Panc1 (cell line): ENCODE data around the gene SOX8. TPM values are rescaled to one million over a fixed set of nuclear protein-coding genes. Genes with fewer than 3 reads are reported as not detected.

Source experiments
- ATAC-seq: fragments of 200-7000 bp; cut with Tn5 transposase; 2 replicates; pipeline ENCODE4 v1.9.1; 2020; ENCODE audit warnings: mild to moderate bottlenecking, moderate library complexity
- BruUV-seq: library from RNA; stranded (reverse); fragments of 400-500 nt; replicated peaks from 2 replicates; lab custom pipeline; 2021; lab: Mats Ljungman, UMichigan
- CTCF ChIA-PET: fragments of 300-600 bp; sonication (Branson Sonifier 250); formaldehyde crosslinking; loops from one replicate; lab custom pipeline; 2022; ENCODE audit warnings: antibody characterized with exemption; lab: Charles Lee
- POLR2A ChIA-PET: fragments of 300-600 bp; sonication (Branson Sonifier 250); formaldehyde crosslinking; loops from one replicate; lab custom pipeline; 2022; ENCODE audit warnings: antibody characterized with exemption; lab: Charles Lee
- DNase-seq: peaks from one replicate; pipeline ENCODE4 v3.0.0-alpha.2; 2010; ENCODE audit warnings: low read depth, low spot score
- H3K27ac ChIP-seq: 2 replicates; pipeline ENCODE4 v1.5.1; 2011; ENCODE audit warnings: mild to moderate bottlenecking, low read length, inconsistent platforms
- H3K27me3 ChIP-seq: fragments of 200-500 bp; sonication (Bioruptor generic); 2 replicates; pipeline ENCODE4 v1.6.0; 2014; ENCODE audit warnings: low read length, inconsistent platforms; ENCODE audit not compliant: control insufficient read depth, insufficient read depth
- H3K36me3 ChIP-seq: fragments of 200-500 bp; sonication (Bioruptor generic); 2 replicates; pipeline ENCODE4 v1.5.1; 2014; ENCODE audit warnings: inconsistent platforms, mild to moderate bottlenecking, low read length, moderate library complexity; ENCODE audit not compliant: control insufficient read depth, insufficient read depth
- H3K4me1 ChIP-seq: 2 replicates; pipeline ENCODE4 v1.5.1; 2011; ENCODE audit warnings: inconsistent platforms, mild to moderate bottlenecking, low read length, moderate library complexity; ENCODE audit not compliant: control insufficient read depth, insufficient read depth
- H3K4me3 ChIP-seq, 2 experiments: 2 replicates each; pipeline ENCODE4 v1.5.1; 2011 to 2012; ENCODE audit warnings: low read depth in 2 of 2, low read length in 2 of 2, mild to moderate bottlenecking in 2 of 2, inconsistent platforms in 1 of 2, moderate library complexity in 1 of 2
- H3K9me3 ChIP-seq: fragments of 200-500 bp; sonication (Bioruptor generic); 2 replicates; pipeline ENCODE4 v1.5.1; 2014; ENCODE audit warnings: low read depth, mild to moderate bottlenecking, inconsistent platforms, low read length, moderate library complexity; ENCODE audit not compliant: control insufficient read depth, insufficient read depth
- POLR2AphosphoS5 ChIP-seq: IDR thresholded peaks from 2 replicates; pipeline ENCODE4 v1.6.1; 2012; ENCODE audit warnings: mild to moderate bottlenecking, low read depth, low read length, moderate library complexity
- SIN3A ChIP-seq: IDR thresholded peaks from 2 replicates; pipeline ENCODE4 v1.6.1; 2012; ENCODE audit warnings: low read depth, mild to moderate bottlenecking, low read length, moderate library complexity, borderline replicate concordance; ENCODE audit not compliant: insufficient read depth
- TCF7L2 ChIP-seq: IDR thresholded peaks from 2 replicates; pipeline ENCODE4 v1.6.1; 2011; ENCODE audit warnings: mild to moderate bottlenecking, low read depth, low read length, inconsistent platforms
- in situ Hi-C: cut with HindIII; loops from 2 replicates; pipeline ENCODE4 v1.10.0; 2016; ENCODE audit warnings: low sequenced_read_pairs, low pct_unique_long_range_greater_than_20kb
- intact Hi-C: fragments of 100-400 bp; cut with micrococcal nuclease; formaldehyde crosslinking; loops from one replicate; pipeline ENCODE4 v1.10.0; 2022; ENCODE audit not compliant: unreplicated experiment
- total RNA-seq: library from RNA; stranded (reverse); gene quantifications from one replicate; pipeline ENCODE4 v1.2.1, GENCODE V29; 2021; ENCODE audit not compliant: unreplicated experiment
- TF ChIP-seq, protein P1 (sequence below): fragments of 450-650 bp; IDR thresholded peaks from 2 replicates; pipeline ENCODE4 v1.5.1; 2017; ENCODE audit warnings: mild to moderate bottlenecking
- TF ChIP-seq, protein P2 (sequence below), 2 experiments: IDR thresholded peaks; 2 replicates each; pipeline ENCODE4 v1.6.1; 2011 to 2012; ENCODE audit warnings: low read depth in 2 of 2, control low read depth in 1 of 2, low read length in 1 of 2, mild to moderate bottlenecking in 1 of 2, moderate library complexity in 1 of 2; ENCODE audit not compliant: insufficient read depth in 1 of 2

SOX8 gene
- total RNA-seq, 1 experiment from 2014 or later = 1.8 TPM

DNA sequence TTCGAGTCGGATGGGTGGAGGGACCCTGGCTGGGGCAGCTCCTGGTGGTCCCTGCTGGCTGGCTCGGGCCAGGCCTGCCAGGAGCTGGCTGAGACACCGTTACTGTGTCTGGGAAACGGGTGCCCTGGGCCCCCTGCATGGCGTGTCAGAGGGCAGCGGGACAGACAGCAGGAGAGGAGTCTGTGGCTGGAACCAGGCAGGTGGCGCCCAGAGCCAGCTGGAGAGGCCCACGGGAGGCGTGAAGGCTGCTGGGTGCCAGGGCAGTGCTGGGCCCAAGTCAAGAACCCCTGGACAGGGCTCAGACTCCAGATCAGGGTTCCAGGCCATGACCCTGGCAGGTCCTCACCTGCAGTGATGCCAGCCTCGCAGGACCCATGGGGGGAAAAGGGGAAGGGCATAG lies 16.6 kb downstream of the SOX8 start:
- ChIA-PET POLR2A (no interaction called here), CTCF (no interaction called here)
- no peak overlapping the region for H3K27ac ChIP-seq
- H3K4me1 ChIP-seq = peaks cover 21% of the 10 kb centered on the region
- no peaks in the 10 kb centered on the region for H3K36me3 ChIP-seq
- intact Hi-C loops = no loop called here
- BruUV-seq = no TSS peak
- in situ Hi-C loops = no loop called here
- H3K9me3 ChIP-seq = no peaks in the 10 kb centered on the region
- no peaks in the 10 kb centered on the region; the same call in 1 of the 2 replicates for H3K27me3 ChIP-seq
- TF ChIP-seq SIN3A = no peak
- ATAC-seq (no peak), DNase-seq (no peak)
- no peak overlapping the region for H3K4me3 ChIP-seq

- in situ Hi-C loops = no loop called here
- CTCF ChIA-PET = no interaction called here
These were observed 17.0 kb downstream of the SOX8 start for GRCh38 chr16:998615-999014.

GRCh38 chr16:999677-1000076 lies 18.1 kb downstream of the SOX8 start:
- ATAC-seq (no peak), DNase-seq (no peak)
- in situ Hi-C loops (no loop called here), intact Hi-C loops (no loop called here)
- Histone ChIP-seq H3K4me1 (peaks cover 22% of the 10 kb centered on the region), H3K9me3 (no peaks in the 10 kb centered on the region), H3K36me3 (no peaks in the 10 kb centered on the region), H3K27me3 (no peaks in the 10 kb centered on the region; the same call in 1 of the 2 replicates), H3K4me3 (no peak overlapping the region), H3K27ac (no peak overlapping the region)
- POLR2A ChIA-PET = no interaction called here
- BruUV-seq = no TSS peak
- CTCF ChIA-PET = no interaction called here
- TF ChIP-seq POLR2AphosphoS5 (no peak), SIN3A (no peak), TCF7L2 (no peak)
- TF ChIP-seq, protein P1, sequence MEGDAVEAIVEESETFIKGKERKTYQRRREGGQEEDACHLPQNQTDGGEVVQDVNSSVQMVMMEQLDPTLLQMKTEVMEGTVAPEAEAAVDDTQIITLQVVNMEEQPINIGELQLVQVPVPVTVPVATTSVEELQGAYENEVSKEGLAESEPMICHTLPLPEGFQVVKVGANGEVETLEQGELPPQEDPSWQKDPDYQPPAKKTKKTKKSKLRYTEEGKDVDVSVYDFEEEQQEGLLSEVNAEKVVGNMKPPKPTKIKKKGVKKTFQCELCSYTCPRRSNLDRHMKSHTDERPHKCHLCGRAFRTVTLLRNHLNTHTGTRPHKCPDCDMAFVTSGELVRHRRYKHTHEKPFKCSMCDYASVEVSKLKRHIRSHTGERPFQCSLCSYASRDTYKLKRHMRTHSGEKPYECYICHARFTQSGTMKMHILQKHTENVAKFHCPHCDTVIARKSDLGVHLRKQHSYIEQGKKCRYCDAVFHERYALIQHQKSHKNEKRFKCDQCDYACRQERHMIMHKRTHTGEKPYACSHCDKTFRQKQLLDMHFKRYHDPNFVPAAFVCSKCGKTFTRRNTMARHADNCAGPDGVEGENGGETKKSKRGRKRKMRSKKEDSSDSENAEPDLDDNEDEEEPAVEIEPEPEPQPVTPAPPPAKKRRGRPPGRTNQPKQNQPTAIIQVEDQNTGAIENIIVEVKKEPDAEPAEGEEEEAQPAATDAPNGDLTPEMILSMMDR = no peak
- TF ChIP-seq, protein P2, sequence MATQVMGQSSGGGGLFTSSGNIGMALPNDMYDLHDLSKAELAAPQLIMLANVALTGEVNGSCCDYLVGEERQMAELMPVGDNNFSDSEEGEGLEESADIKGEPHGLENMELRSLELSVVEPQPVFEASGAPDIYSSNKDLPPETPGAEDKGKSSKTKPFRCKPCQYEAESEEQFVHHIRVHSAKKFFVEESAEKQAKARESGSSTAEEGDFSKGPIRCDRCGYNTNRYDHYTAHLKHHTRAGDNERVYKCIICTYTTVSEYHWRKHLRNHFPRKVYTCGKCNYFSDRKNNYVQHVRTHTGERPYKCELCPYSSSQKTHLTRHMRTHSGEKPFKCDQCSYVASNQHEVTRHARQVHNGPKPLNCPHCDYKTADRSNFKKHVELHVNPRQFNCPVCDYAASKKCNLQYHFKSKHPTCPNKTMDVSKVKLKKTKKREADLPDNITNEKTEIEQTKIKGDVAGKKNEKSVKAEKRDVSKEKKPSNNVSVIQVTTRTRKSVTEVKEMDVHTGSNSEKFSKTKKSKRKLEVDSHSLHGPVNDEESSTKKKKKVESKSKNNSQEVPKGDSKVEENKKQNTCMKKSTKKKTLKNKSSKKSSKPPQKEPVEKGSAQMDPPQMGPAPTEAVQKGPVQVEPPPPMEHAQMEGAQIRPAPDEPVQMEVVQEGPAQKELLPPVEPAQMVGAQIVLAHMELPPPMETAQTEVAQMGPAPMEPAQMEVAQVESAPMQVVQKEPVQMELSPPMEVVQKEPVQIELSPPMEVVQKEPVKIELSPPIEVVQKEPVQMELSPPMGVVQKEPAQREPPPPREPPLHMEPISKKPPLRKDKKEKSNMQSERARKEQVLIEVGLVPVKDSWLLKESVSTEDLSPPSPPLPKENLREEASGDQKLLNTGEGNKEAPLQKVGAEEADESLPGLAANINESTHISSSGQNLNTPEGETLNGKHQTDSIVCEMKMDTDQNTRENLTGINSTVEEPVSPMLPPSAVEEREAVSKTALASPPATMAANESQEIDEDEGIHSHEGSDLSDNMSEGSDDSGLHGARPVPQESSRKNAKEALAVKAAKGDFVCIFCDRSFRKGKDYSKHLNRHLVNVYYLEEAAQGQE (IDR thresholded peaks at IDR 0.05; ENCODE audit: insufficient read depth in 1 of 2, low read depth in 2 of 2, low read length in 1 of 2) = no peak

More at GRCh38 chr16:998615-999014, 17.0 kb downstream of the SOX8 start:
- POLR2A ChIA-PET = no interaction called here
- TF ChIP-seq POLR2AphosphoS5 = no peak
- TF ChIP-seq SIN3A = no peak
- TF ChIP-seq TCF7L2 = no peak
- TF ChIP-seq, protein P1 = no peak
- TF ChIP-seq, protein P2 (IDR thresholded peaks at IDR 0.05; ENCODE audit: insufficient read depth in 1 of 2, low read depth in 2 of 2, low read length in 1 of 2) = no peak
- H3K9me3 ChIP-seq = no peaks in the 10 kb centered on the region
- no peak overlapping the region for H3K27ac ChIP-seq
- H3K4me3 ChIP-seq = no peak overlapping the region
- intact Hi-C loops = no loop called here
- peaks cover 22% of the 10 kb centered on the region for H3K4me1 ChIP-seq
- ATAC-seq = no peak
- H3K36me3 ChIP-seq = no peaks in the 10 kb centered on the region
- no TSS peak for BruUV-seq
- H3K27me3 ChIP-seq = no peaks in the 10 kb centered on the region; the same call in 1 of the 2 replicates
- DNase-seq = no peak
